ENCODE results near the gene DYNC2I2. TPM values are rescaled to one million over a fixed set of nuclear protein-coding genes. Genes with fewer than 3 reads are reported as not detected.
A peak's percentile ranks its signal among the peaks of the same experiment; 100 is the strongest.

Gene DYNC2I2
- polyA plus RNA-seq, 1 of the 3 experiments (the other 2 are of a cell fraction): 73.7 TPM

DNA sequence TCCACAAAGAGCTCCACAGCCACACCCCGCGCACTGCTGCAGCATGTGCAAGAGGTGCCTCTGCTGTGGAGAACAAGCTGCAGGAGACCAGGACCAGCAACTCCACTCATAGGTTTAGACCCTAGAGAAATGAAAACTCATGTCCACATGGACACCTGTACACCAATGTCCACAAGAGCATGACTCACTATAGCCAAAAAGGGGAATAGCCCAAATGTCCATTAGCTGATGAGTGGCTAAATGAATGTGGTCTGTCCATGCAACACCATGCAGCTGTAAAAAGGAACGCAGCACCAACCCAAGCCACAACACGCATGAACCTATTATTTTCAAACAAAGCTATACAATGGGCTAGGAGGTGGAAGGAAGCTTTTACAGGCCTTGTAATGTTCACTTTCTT, 18.1 kb downstream of the DYNC2I2 start:
- Histone ChIP-seq H3K4me1 (ENCODE audit: control insufficient read depth in 1 of 2, insufficient read depth in 2 of 2, low read depth in 1 of 2, low read length in 1 of 2) (peaks cover 14 to 24% of the 10 kb centered on the region in 2 experiments; a peak in 3 of 4 replicates), H3F3A (replicated peaks; ENCODE audit: insufficient read depth) (peaks cover 12% of the 10 kb centered on the region), H4K20me1 (ENCODE audit: insufficient read depth) (no peaks in the 10 kb centered on the region), H3K36me3 (replicated peaks in 1 of 2; ENCODE audit: control insufficient read depth in 1 of 2, insufficient read depth in 2 of 2, low read length in 1 of 2) (peaks cover 12 to 15% of the 10 kb centered on the region in 2 experiments), H3K9me3 (no peaks in the 10 kb centered on the region), H2AFZ (ENCODE audit: low read depth) (no peak overlapping the region), H3K4me2 (no peak overlapping the region), H3K27ac (ENCODE audit: low read depth in 2 of 2, low read length in 1 of 2) (no peak overlapping the region), H3K4me3 (ENCODE audit: low read depth in 2 of 2, low read length in 1 of 2) (no peak overlapping the region), H3K9ac (no peak overlapping the region), H3K9me2 (no peaks in the 10 kb centered on the region), H3K79me2 (ENCODE audit: insufficient read depth) (peaks cover 20% of the 10 kb centered on the region; the same call in 1 of the 2 replicates), H3K27me3 (ENCODE audit: insufficient read depth) (no peaks in the 10 kb centered on the region)
- no peak for DNase-seq
- CTCF ChIA-PET: interaction anchor here (1.0 to 1.6 kb wide), 2 partner anchors 63 to 180 kb away, joined by 3 read pairs; partner anchors contain the start of genes ENDOG and PKN3
- POLR2A ChIA-PET: interaction anchor here (0.6 kb wide), 1 partner anchor 130 kb away, joined by 5 read pairs; no protein-coding TSS in a partner anchor
- TF ChIP-seq RAD21 (IDR thresholded peaks at IDR 0.05; ENCODE audit: low read length) (no peak), TEAD4 (IDR thresholded peaks at IDR 0.05; ENCODE audit: borderline replicate concordance, insufficient read depth) (no peak)
- TF ChIP-seq, protein P1, sequence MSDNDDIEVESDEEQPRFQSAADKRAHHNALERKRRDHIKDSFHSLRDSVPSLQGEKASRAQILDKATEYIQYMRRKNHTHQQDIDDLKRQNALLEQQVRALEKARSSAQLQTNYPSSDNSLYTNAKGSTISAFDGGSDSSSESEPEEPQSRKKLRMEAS (IDR thresholded peaks at IDR 0.05; ENCODE audit: low read depth): no peak
- TF ChIP-seq, protein P2, sequence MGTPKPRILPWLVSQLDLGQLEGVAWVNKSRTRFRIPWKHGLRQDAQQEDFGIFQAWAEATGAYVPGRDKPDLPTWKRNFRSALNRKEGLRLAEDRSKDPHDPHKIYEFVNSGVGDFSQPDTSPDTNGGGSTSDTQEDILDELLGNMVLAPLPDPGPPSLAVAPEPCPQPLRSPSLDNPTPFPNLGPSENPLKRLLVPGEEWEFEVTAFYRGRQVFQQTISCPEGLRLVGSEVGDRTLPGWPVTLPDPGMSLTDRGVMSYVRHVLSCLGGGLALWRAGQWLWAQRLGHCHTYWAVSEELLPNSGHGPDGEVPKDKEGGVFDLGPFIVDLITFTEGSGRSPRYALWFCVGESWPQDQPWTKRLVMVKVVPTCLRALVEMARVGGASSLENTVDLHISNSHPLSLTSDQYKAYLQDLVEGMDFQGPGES (IDR thresholded peaks at IDR 0.05; ENCODE audit: low read depth, low read length): no peak
- WGBS (ENCODE audit: low lambda C conversion rate): 96% methylated on average over 4 of the region's 4 CpGs

DNA sequence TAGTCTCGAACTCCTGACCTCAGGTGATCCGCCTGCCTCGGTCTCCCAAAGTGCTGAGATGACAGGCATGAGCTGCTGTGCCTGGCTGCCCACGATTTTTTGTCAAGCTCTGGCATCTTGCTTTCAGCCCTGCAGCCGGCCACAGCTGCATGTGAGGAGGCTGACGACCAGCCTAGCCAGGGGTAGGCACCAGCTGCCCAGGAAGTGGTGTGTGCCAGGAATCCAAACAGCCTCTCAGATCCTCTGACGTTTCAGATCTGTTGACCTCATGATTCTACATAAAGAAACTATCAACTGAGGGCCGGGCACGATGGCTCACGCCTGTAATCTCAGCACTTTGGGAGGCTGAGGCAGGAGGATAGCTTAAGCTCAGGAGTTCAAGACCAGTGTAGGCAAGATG, 19.0 kb downstream of the DYNC2I2 start:
- peak; percentile 38 for DNase-seq
- Histone ChIP-seq H3K79me2 (ENCODE audit: insufficient read depth) (peaks cover 16% of the 10 kb centered on the region; the same call in 1 of the 2 replicates), H3K4me3 (ENCODE audit: low read depth in 2 of 2, low read length in 1 of 2) (no peak overlapping the region), H3K4me2 (no peak overlapping the region), H2AFZ (ENCODE audit: low read depth) (no peak overlapping the region), H3F3A (replicated peaks; ENCODE audit: insufficient read depth) (peaks cover 13% of the 10 kb centered on the region), H3K4me1 (ENCODE audit: control insufficient read depth in 1 of 2, insufficient read depth in 2 of 2, low read depth in 1 of 2, low read length in 1 of 2) (peaks cover 14 to 24% of the 10 kb centered on the region in 2 experiments; a peak in 3 of 4 replicates), H3K27me3 (ENCODE audit: insufficient read depth) (no peaks in the 10 kb centered on the region), H3K9ac (no peak overlapping the region), H3K9me3 (no peaks in the 10 kb centered on the region), H3K27ac (ENCODE audit: low read depth in 2 of 2, low read length in 1 of 2) (no peak overlapping the region), H3K9me2 (no peaks in the 10 kb centered on the region), H3K36me3 (replicated peaks in 1 of 2; ENCODE audit: control insufficient read depth in 1 of 2, insufficient read depth in 2 of 2, low read length in 1 of 2) (peaks cover 12 to 24% of the 10 kb centered on the region in 2 experiments), H4K20me1 (ENCODE audit: insufficient read depth) (no peaks in the 10 kb centered on the region)
- CTCF ChIA-PET: no interaction called here
- TF ChIP-seq GATA2 (CRISPR knock-in tag; IDR thresholded peaks at IDR 0.05) (no peak), RAD21 (IDR thresholded peaks at IDR 0.05; ENCODE audit: low read length) (0 out of 2 replicates have a peak, but pooled peaks have one; percentile 5)
- 72% methylated on average over 9 of the region's 10 CpGs for WGBS (ENCODE audit: low lambda C conversion rate)
- POLR2A ChIA-PET: no interaction called here

DNA sequence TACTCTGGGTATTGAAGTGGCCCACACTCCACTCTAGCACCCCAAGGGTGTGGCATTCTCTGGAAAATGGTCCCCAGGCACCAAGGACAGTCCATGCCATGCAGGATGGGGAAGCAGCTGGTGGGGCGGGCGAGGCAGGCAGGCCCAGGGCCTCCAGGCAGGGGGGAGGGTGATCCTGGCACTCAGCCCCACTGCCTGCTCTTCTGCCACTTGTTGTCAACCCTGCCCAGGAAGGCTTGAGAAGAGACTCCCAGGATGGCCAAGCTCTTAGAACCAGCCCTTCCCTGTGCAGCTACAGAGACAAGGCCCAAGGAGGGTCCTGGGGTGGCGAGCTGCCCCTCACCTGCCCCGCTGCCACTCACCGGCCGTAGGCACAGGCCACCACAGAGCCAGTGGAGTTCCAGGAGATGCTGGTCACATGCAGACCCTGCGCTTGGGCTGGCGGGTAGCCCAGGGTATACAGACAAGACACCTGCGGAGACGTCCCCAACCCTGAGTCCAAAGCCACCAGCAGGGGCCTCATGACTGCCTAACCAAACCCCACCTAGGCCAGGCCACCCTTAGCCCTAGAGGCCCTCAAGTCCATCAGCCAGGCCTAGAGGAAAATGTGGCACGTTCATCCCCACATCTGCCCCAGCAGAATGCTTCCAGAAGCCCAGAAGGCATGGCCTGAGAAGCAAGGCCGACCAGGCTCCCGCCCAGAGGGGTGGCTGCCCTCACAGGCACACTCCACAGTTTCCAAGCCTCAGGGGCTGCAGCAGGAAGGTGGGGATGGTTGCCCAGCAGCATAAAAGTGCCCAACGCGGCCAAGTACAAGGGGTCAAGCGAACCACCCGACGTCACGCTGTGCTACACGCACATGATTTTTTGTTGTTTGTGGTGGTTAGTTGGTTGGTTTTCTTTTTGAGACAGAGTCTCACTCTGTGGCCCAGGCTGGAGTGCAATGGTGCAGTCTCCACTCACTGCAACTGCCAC, 19.8 kb downstream of the DYNC2I2 start:
- Histone ChIP-seq H3K9me2 (no peaks in the 10 kb centered on the region), H3K27ac (ENCODE audit: low read depth in 2 of 2, low read length in 1 of 2) (peak overlapping the region; percentile 48 to 81; a peak in 2 of 4 replicates), H3K4me2 (no peak overlapping the region), H2AFZ (ENCODE audit: low read depth) (no peak overlapping the region), H3K36me3 (replicated peaks in 1 of 2; ENCODE audit: control insufficient read depth in 1 of 2, insufficient read depth in 2 of 2, low read length in 1 of 2) (peaks cover 14 to 32% of the 10 kb centered on the region in 2 experiments), H3K9me3 (no peaks in the 10 kb centered on the region), H3K9ac (no peak overlapping the region), H3F3A (replicated peaks; ENCODE audit: insufficient read depth) (peaks cover 22% of the 10 kb centered on the region), H4K20me1 (ENCODE audit: insufficient read depth) (no peaks in the 10 kb centered on the region), H3K79me2 (ENCODE audit: insufficient read depth) (peaks cover 16% of the 10 kb centered on the region; the same call in 1 of the 2 replicates), H3K4me3 (ENCODE audit: low read depth in 2 of 2, low read length in 1 of 2) (no peak overlapping the region), H3K4me1 (ENCODE audit: control insufficient read depth in 1 of 2, insufficient read depth in 2 of 2, low read depth in 1 of 2, low read length in 1 of 2) (peaks cover 14 to 24% of the 10 kb centered on the region in 2 experiments; a peak in 3 of 4 replicates), H3K27me3 (ENCODE audit: insufficient read depth) (no peaks in the 10 kb centered on the region)
- CTCF ChIA-PET: interaction anchor here (0.6 to 2.5 kb wide), 4 partner anchors 11 to 26 kb away, joined by 3 to 15 read pairs (median 4); no protein-coding TSS in a partner anchor
- 94% methylated on average over 8 of the region's 20 CpGs for WGBS (ENCODE audit: low lambda C conversion rate)
- DNase-seq: peak; percentile 32
- POLR2A ChIA-PET: no interaction called here
- TF ChIP-seq TAF1 (IDR thresholded peaks at IDR 0.05; ENCODE audit: borderline replicate concordance, low read depth, low read length): no peak
- TF ChIP-seq MEF2A (IDR thresholded peaks at IDR 0.05; ENCODE audit: borderline replicate concordance, low read depth): no peak
- TF ChIP-seq, protein P2 (IDR thresholded peaks at IDR 0.05; ENCODE audit: low read depth, low read length): no peak
- TF ChIP-seq, protein P3, sequence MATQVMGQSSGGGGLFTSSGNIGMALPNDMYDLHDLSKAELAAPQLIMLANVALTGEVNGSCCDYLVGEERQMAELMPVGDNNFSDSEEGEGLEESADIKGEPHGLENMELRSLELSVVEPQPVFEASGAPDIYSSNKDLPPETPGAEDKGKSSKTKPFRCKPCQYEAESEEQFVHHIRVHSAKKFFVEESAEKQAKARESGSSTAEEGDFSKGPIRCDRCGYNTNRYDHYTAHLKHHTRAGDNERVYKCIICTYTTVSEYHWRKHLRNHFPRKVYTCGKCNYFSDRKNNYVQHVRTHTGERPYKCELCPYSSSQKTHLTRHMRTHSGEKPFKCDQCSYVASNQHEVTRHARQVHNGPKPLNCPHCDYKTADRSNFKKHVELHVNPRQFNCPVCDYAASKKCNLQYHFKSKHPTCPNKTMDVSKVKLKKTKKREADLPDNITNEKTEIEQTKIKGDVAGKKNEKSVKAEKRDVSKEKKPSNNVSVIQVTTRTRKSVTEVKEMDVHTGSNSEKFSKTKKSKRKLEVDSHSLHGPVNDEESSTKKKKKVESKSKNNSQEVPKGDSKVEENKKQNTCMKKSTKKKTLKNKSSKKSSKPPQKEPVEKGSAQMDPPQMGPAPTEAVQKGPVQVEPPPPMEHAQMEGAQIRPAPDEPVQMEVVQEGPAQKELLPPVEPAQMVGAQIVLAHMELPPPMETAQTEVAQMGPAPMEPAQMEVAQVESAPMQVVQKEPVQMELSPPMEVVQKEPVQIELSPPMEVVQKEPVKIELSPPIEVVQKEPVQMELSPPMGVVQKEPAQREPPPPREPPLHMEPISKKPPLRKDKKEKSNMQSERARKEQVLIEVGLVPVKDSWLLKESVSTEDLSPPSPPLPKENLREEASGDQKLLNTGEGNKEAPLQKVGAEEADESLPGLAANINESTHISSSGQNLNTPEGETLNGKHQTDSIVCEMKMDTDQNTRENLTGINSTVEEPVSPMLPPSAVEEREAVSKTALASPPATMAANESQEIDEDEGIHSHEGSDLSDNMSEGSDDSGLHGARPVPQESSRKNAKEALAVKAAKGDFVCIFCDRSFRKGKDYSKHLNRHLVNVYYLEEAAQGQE (IDR thresholded peaks at IDR 0.05; ENCODE audit: low read depth, low read length): no peak
- TF ChIP-seq RCOR1 (IDR thresholded peaks at IDR 0.05; ENCODE audit: low read length): no peak
- TF ChIP-seq FOXJ3 (CRISPR knock-in tag; IDR thresholded peaks at IDR 0.05): no peak
- no peak for TF ChIP-seq GATA2 (CRISPR knock-in tag; IDR thresholded peaks at IDR 0.05)

Data from SK-N-SH (cell line).